ENCODE results near the gene LYZL4. TPM values are rescaled to one million over a fixed set of nuclear protein-coding genes. Genes with fewer than 3 reads are reported as not detected.

Gene LYZL4
- total and polyA plus RNA-seq, 3 donors from 2014 or later = 15.2 to 77.2 (median 28.7) TPM

- Histone ChIP-seq H3K9me3 (no peaks in the 10 kb centered on the region), H3K27me3 (no peaks in the 10 kb centered on the region), H3K4me1 (no peaks in the 10 kb centered on the region), H3K36me3 (ENCODE audit: low read depth, missing control alignments) (no peaks in the 10 kb centered on the region), H3K4me3 (no peak overlapping the region), H3K27ac (no peak overlapping the region)
- WGBS, 2 donors = 65 to 85% methylated on average over 1 of the region's 1 CpG
- intact Hi-C loops (cut with DNase I; ENCODE audit: low total_unique reads) = no loop called here
- no peak for DNase-seq
- TF ChIP-seq CTCF (IDR thresholded peaks at IDR 0.05) = no peak
- no peak for TF ChIP-seq POLR2A (IDR thresholded peaks at IDR 0.05)
Measured at GRCh38 chr3:42411429-42411828, 1.0 kb upstream of the LYZL4 start.

GRCh38 chr3:42408156-42408555 lies 2.3 kb downstream of the LYZL4 start:
- Histone ChIP-seq H3K27ac (no peak overlapping the region), H3K9me3 (no peaks in the 10 kb centered on the region), H3K36me3 (ENCODE audit: low read depth, missing control alignments) (no peaks in the 10 kb centered on the region), H3K27me3 (no peaks in the 10 kb centered on the region), H3K4me1 (no peaks in the 10 kb centered on the region), H3K4me3 (no peak overlapping the region)
- WGBS, 2 donors = 82 to 85% methylated on average over 2 of the region's 2 CpGs
- TF ChIP-seq POLR2A (IDR thresholded peaks at IDR 0.05) (no peak), CTCF (IDR thresholded peaks at IDR 0.05) (no peak)
- DNase-seq = no peak
- intact Hi-C loops (cut with DNase I; ENCODE audit: low total_unique reads) = no loop called here

- no peaks in the 10 kb centered on the region for H3K9me3 ChIP-seq
- 92 to 94% methylated on average over 8 to 14 of the region's 14 CpGs for WGBS, 2 donors
Measured at GRCh38 chr3:42406727-42407450, 3.5 kb downstream of the LYZL4 start.

GRCh38 chr3:42405857-42406256 lies 4.6 kb downstream of the LYZL4 start:
- WGBS, 2 donors = 83 to 88% methylated on average over 4 to 7 of the region's 7 CpGs
- Histone ChIP-seq H3K4me3 (no peak overlapping the region), H3K4me1 (no peaks in the 10 kb centered on the region), H3K27ac (no peak overlapping the region), H3K36me3 (ENCODE audit: low read depth, missing control alignments) (no peaks in the 10 kb centered on the region), H3K9me3 (no peaks in the 10 kb centered on the region), H3K27me3 (no peaks in the 10 kb centered on the region)
- TF ChIP-seq CTCF (IDR thresholded peaks at IDR 0.05) (no peak), POLR2A (IDR thresholded peaks at IDR 0.05) (no peak)
- intact Hi-C loops (cut with DNase I; ENCODE audit: low total_unique reads) = no loop called here
- DNase-seq = no peak

More at GRCh38 chr3:42406727-42407450, 3.5 kb downstream of the LYZL4 start:
- TF ChIP-seq POLR2A (IDR thresholded peaks at IDR 0.05) (no peak), CTCF (IDR thresholded peaks at IDR 0.05) (no peak)
- Histone ChIP-seq H3K36me3 (ENCODE audit: low read depth, missing control alignments) (no peaks in the 10 kb centered on the region), H3K4me3 (no peak overlapping the region), H3K27ac (no peak overlapping the region), H3K4me1 (no peaks in the 10 kb centered on the region), H3K27me3 (no peaks in the 10 kb centered on the region)
- DNase-seq = no peak
- intact Hi-C loops (cut with DNase I; ENCODE audit: low total_unique reads) = no loop called here

- 68 to 72% methylated on average over 3 of the region's 3 CpGs for WGBS, 2 donors
- Histone ChIP-seq H3K4me1 (no peaks in the 10 kb centered on the region), H3K27ac (no peak overlapping the region), H3K4me3 (no peak overlapping the region), H3K27me3 (no peaks in the 10 kb centered on the region), H3K9me3 (no peaks in the 10 kb centered on the region), H3K36me3 (ENCODE audit: low read depth, missing control alignments) (no peaks in the 10 kb centered on the region)
- TF ChIP-seq POLR2A (IDR thresholded peaks at IDR 0.05) (no peak), CTCF (IDR thresholded peaks at IDR 0.05) (no peak)
- no peak for DNase-seq
- intact Hi-C loops (cut with DNase I; ENCODE audit: low total_unique reads) = no loop called here
Measured at GRCh38 chr3:42403737-42404136, 6.7 kb downstream of the LYZL4 start.
